GM21360 (cell line): ENCODE measurements around the gene CLCN6.

Experiments used
- ATAC-seq: cut with Tn5 transposase; IDR thresholded peaks from one replicate; pipeline ENCODE4 v1.9.1; 2021; ENCODE audit warnings: mild to moderate bottlenecking, moderate library complexity; ENCODE audit not compliant: unreplicated experiment

The CLCN6 gene

GRCh38 chr1:11778844-11779623, 27.0 kb upstream of the CLCN6 start:
- no peak for ATAC-seq

- no peak for ATAC-seq
These were observed 26.1 kb upstream of the CLCN6 start for GRCh38 chr1:11779715-11780379.

- no peak for ATAC-seq
These were observed 25.4 kb upstream of the CLCN6 start for GRCh38 chr1:11780380-11781147.

GRCh38 chr1:11781297-11781696, 24.7 kb upstream of the CLCN6 start:
- ATAC-seq: no peak

GRCh38 chr1:11782127-11782708, 23.8 kb upstream of the CLCN6 start:
- ATAC-seq: no peak

GRCh38 chr1:11783556-11783955, 22.4 kb upstream of the CLCN6 start:
- no peak for ATAC-seq

GRCh38 chr1:11784256-11784992, 21.6 kb upstream of the CLCN6 start:
- no peak for ATAC-seq

GRCh38 chr1:11784993-11785769, 20.8 kb upstream of the CLCN6 start:
- peak; percentile 48 for ATAC-seq

- ATAC-seq: no peak
These were observed 19.8 kb upstream of the CLCN6 start for GRCh38 chr1:11786168-11786567.

GRCh38 chr1:11787251-11787803, 18.7 kb upstream of the CLCN6 start:
- ATAC-seq: no peak

- ATAC-seq: no peak
These were observed 18.1 kb upstream of the CLCN6 start for GRCh38 chr1:11787804-11788436.

- no peak for ATAC-seq
These were observed 17.4 kb upstream of the CLCN6 start for GRCh38 chr1:11788549-11789053.

GRCh38 chr1:11789126-11790067, 16.6 kb upstream of the CLCN6 start:
- ATAC-seq: no peak

GRCh38 chr1:11790101-11790879, 15.7 kb upstream of the CLCN6 start:
- ATAC-seq: no peak

- ATAC-seq: no peak
These were observed 14.9 kb upstream of the CLCN6 start for GRCh38 chr1:11790880-11791715.

GRCh38 chr1:11792106-11792505, 13.9 kb upstream of the CLCN6 start:
- no peak for ATAC-seq
